Vagina (tissue), 2 donors: ENCODE data around the gene GNAQ.

ENCODE experiments used
- CTCF ChIP-seq, 3 experiments: fragments of 450-650 bp in 2 of 3; fragments of 200-600 bp in 1 of 3; sonication (generic) in 1 of 3; IDR thresholded peaks; one replicate each; pipeline ENCODE4 v1.5.1; 2017 to 2019; ENCODE audit warnings: antibody characterized with exemption in 3 of 3, mild to moderate bottlenecking in 2 of 3, moderate library complexity in 2 of 3
- POLR2AphosphoS5 ChIP-seq, 2 donors: sonication (generic); formaldehyde crosslinking; IDR thresholded peaks; one replicate each; pipeline ENCODE4 v1.9.0; 2017; ENCODE audit warnings: antibody characterized with exemption in 2 of 2, mild to moderate bottlenecking in 2 of 2, low read depth in 1 of 2; ENCODE audit not compliant: insufficient read depth in 1 of 2

DNA sequence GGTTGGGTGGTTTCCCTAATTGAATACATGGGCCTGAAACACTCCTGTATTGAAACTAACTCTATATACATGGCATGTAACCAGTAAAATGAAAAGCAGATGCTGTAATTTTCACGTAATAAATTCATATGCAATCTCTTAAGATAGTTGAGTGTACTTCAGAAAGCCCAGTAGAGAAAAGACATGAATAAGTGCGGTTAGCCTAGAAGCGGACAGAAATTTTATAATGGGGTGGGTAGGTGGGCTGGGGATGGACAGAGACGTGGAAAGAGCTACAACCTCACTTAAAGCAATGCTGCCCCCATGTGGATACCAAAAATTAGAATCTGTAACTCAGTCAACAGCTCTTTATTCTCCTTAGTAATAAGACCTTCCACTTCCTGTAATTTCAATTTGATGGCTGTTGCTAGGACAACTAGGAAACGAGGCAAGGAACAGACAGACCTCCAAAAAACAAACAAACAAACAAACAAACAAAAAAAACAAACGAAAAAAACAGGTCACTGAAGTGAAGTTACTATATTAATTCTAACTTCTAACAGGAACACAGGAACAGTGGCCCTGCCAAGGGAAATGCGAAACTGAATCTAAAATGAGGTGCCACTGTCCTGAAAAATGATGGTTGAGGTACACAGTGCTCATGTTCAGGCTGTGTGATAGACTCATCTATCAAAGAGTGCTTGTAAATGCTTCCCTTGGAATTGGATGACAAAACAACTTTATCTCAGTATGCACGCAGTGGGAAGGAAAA, 280.1 kb downstream of the GNAQ start:
- TF ChIP-seq CTCF (IDR thresholded peaks at IDR 0.05) = peak; percentile 43 to 66 (median 56)
- TF ChIP-seq POLR2AphosphoS5 (IDR thresholded peaks at IDR 0.05; ENCODE audit: insufficient read depth in 1 of 2, low read depth in 1 of 2) = no peak
